H1 (cell line): ENCODE data around the gene PPIL3. TPM values are rescaled to one million over a fixed set of nuclear protein-coding genes. Genes with fewer than 3 reads are reported as not detected.

Source experiments
- ASH2L ChIP-seq: fragments of 200-600, 300-600 bp; sonication (generic); IDR thresholded peaks from one replicate; pipeline ENCODE4 v1.7.1; 2017; ENCODE audit warnings: low read length
- BCL11A ChIP-seq, 2 experiments: IDR thresholded peaks; one replicate each; pipeline ENCODE4 v1.6.1; 2011; ENCODE audit warnings: low read depth in 2 of 2, low read length in 2 of 2, mild to moderate bottlenecking in 2 of 2
- BRCA1 ChIP-seq: IDR thresholded peaks from 2 replicates; pipeline ENCODE4 v1.6.1; 2012; ENCODE audit warnings: low read depth, low read length, improper control_type of control experiment
- CBX5 ChIP-seq: fragments of 300-800, 300-1000 bp; sonication (generic); IDR thresholded peaks from 2 replicates; pipeline ENCODE4 v1.7.1; 2016; ENCODE audit warnings: antibody characterized with exemption, low read length, low read depth
- CEBPB ChIP-seq: IDR thresholded peaks from 2 replicates; pipeline ENCODE4 v1.6.1; 2012; ENCODE audit warnings: low read depth, low read length
- CHD1 ChIP-seq: IDR thresholded peaks from 2 replicates; pipeline ENCODE4 v1.6.1; 2012; ENCODE audit warnings: low read depth, low read length, improper control_type of control experiment
- EGR1 ChIP-seq: IDR thresholded peaks from 2 replicates; pipeline ENCODE4 v1.6.1; 2011; ENCODE audit warnings: low read depth, low read length, borderline replicate concordance
- GTF2F1 ChIP-seq: IDR thresholded peaks from 2 replicates; pipeline ENCODE4 v1.6.1; 2012; ENCODE audit warnings: low read depth, low read length, improper control_type of control experiment, borderline replicate concordance
- JUN ChIP-seq: IDR thresholded peaks from 2 replicates; pipeline ENCODE4 v1.6.1; 2011; ENCODE audit warnings: low read depth, mild to moderate bottlenecking, improper control_type of control experiment, low read length
- KDM5A ChIP-seq: fragments of 200-600 bp; IDR thresholded peaks from 2 replicates; pipeline ENCODE4 v1.7.1; 2012; ENCODE audit warnings: mild to moderate bottlenecking, low read length, inconsistent platforms, mixed read lengths
- MAFK ChIP-seq: IDR thresholded peaks from 2 replicates; pipeline ENCODE4 v1.6.1; 2012; ENCODE audit warnings: low read depth, mild to moderate bottlenecking, improper control_type of control experiment, low read length
- NANOG ChIP-seq: IDR thresholded peaks from 2 replicates; pipeline ENCODE4 v1.6.1; 2011; ENCODE audit warnings: low read length, low read depth, mild to moderate bottlenecking, inconsistent platforms; ENCODE audit not compliant: insufficient read depth, poor library complexity, severe bottlenecking
- NRF1 ChIP-seq: IDR thresholded peaks from 2 replicates; pipeline ENCODE4 v1.6.1; 2011; ENCODE audit warnings: mild to moderate bottlenecking, low read depth, low read length, improper control_type of control experiment
- PHF8 ChIP-seq: fragments of 200-600 bp; sonication (generic); conservative IDR thresholded peaks from 2 replicates; pipeline ENCODE4 v1.7.1; 2012; ENCODE audit warnings: low read depth, mild to moderate bottlenecking, inconsistent platforms, low read length, moderate library complexity
- POLR2AphosphoS5 ChIP-seq: IDR thresholded peaks from 2 replicates; pipeline ENCODE4 v1.6.1; 2011; ENCODE audit warnings: low read depth, low read length
- POU5F1 ChIP-seq: IDR thresholded peaks from 2 replicates; pipeline ENCODE4 v1.6.1; 2011; ENCODE audit warnings: low read depth, mild to moderate bottlenecking, low read length, moderate library complexity
- RAD21 ChIP-seq, 2 experiments: IDR thresholded peaks in 1 of 2; conservative IDR thresholded peaks in 1 of 2; 2 replicates each; pipeline ENCODE4 v1.6.1; 2011; ENCODE audit warnings: low read depth in 2 of 2, low read length in 2 of 2, improper control_type of control experiment in 1 of 2, inconsistent platforms in 1 of 2, mild to moderate bottlenecking in 1 of 2, moderate library complexity in 1 of 2
- SIN3A ChIP-seq, 2 experiments: IDR thresholded peaks in 1 of 2; conservative IDR thresholded peaks in 1 of 2; 2 replicates each; pipeline ENCODE4 v1.6.1; 2011 to 2012; ENCODE audit warnings: low read length in 2 of 2, improper control_type of control experiment in 1 of 2, low read depth in 1 of 2, mild to moderate bottlenecking in 1 of 2
- SP4 ChIP-seq: IDR thresholded peaks from 2 replicates; pipeline ENCODE4 v1.6.1; 2012; ENCODE audit warnings: low read length, inconsistent platforms
- SRF ChIP-seq: IDR thresholded peaks from 2 replicates; pipeline ENCODE4 v1.6.1; 2011; ENCODE audit warnings: mild to moderate bottlenecking, low read depth, low read length, moderate library complexity
- TAF1 ChIP-seq: IDR thresholded peaks from 2 replicates; pipeline ENCODE4 v1.6.1; 2011; ENCODE audit warnings: mild to moderate bottlenecking, low read depth, low read length
- TCF12 ChIP-seq: IDR thresholded peaks from 2 replicates; pipeline ENCODE4 v1.6.1; 2011; ENCODE audit warnings: low read depth, mild to moderate bottlenecking, low read length
- ZNF274 ChIP-seq: IDR thresholded peaks from 2 replicates; pipeline ENCODE4 v1.7.0; 2012; ENCODE audit warnings: low read length, borderline replicate concordance; ENCODE audit errors: extremely low read depth
- polyA plus RNA-seq, 7 experiments: library from polyadenylated mRNA; depleted of rRNA in 3 of 7; stranded (reverse) in 5 of 7; unstranded in 2 of 7; fragments of >200 nt in 5 of 7; fragments of 200-250 nt in 2 of 7; gene quantifications; 1 replicate in 5 of 7; 2 replicates in 1 of 7; 4 replicates in 1 of 7; pipeline versions ENCODE4 v1.2.1 to v1.2.3, GENCODE V29; 2011 to 2013; ENCODE audit warnings: missing spikeins in 2 of 7, mixed read lengths in 2 of 7
- total RNA-seq: library from RNA; stranded (reverse); fragmentation: NEBNext Ultra II Directional; extraction: Animal tissue kit (Norgen Biotek cat#: 25700); gene quantifications from 2 replicates; pipeline ENCODE4 v1.2.1, GENCODE V29; 2021
- TF ChIP-seq, protein P1 (sequence below): IDR thresholded peaks from 2 replicates; pipeline ENCODE4 v1.6.1; 2011; ENCODE audit warnings: low read depth, mild to moderate bottlenecking, low read length; ENCODE audit not compliant: insufficient read depth

The PPIL3 gene
- total and polyA plus RNA-seq, 2 of the 8 experiments (the other 6 are each of a cell fraction or from before 2014, with no cell fraction given) = 30.4 to 48.7 TPM

DNA sequence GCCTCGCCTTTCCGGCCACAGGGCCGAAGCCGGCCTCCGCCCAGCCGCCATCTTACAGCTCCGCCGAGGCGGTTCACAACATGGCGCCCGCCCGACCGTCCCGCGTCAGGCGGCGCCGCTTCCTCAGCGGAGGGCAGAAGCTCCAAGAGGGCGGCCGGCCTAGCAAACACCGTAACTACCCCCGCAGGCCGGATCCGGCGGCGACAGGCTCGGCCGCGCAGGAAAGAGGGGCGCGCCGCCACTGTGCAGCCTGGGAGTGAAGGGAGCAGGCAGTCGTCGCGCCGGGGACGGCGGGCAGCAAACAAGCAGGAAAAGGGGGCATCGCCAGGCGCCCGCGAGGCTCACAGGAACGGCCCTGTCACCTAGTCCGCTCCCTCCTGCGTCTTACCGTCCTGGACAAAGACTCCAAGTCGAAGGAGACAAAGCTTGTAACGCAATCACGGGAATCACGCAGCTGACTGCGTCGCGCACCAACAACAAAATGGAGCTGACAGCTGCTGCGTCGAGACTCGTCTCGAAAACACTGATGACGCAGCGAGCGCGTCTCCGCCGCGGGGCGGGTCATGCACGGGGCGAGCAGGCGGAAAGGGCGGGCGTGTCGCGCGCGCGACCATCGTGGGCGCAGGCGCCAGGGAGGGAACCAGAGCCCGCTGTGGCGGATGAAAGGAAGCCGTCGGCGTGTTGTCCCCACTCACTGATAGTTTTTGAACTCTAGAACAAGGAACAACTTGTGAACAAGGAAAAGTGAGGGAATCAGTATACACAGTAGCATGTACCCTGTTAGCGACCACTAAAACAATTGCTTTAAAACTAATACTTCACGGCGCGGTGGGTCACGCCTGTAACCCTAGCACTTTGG, 24.5 kb downstream of the PPIL3 start, which contains the start of gene CLK1 (continued):
- TF ChIP-seq MAFK (no peak; the same call in 1 of the 2 replicates), POLR2AphosphoS5 (peak; percentile 99), SP4 (no peak), RAD21 (IDR thresholded peaks at IDR 0.05 in 1 of 2, conservative IDR thresholded peaks at IDR 0.05 in 1 of 2; ENCODE audit: low read depth in 2 of 2, low read length in 2 of 2) (no peak), KDM5A (no peak), NANOG (no peak), TCF12 (no peak), ASH2L (peak; percentile 90), GTF2F1 (peak; percentile 74; the same call in 1 of the 2 replicates), BCL11A (IDR thresholded peaks at IDR 0.05; ENCODE audit: low read depth in 2 of 2, low read length in 2 of 2) (no peak), CBX5 (no peak), TAF1 (peak; percentile 78), ZNF274 (no peak), NRF1 (0 out of 2 replicates have a peak, but pooled peaks have one; percentile 10), PHF8 (peak; percentile 87), SRF (no peak), POU5F1 (no peak), CHD1 (peak; percentile 59; the same call in 1 of the 2 replicates), BRCA1 (no peak), JUN (no peak), CEBPB (no peak), EGR1 (no peak; the same call in 1 of the 2 replicates), SIN3A (conservative IDR thresholded peaks at IDR 0.05 in 1 of 2, IDR thresholded peaks at IDR 0.05 in 1 of 2; ENCODE audit: low read depth in 1 of 2, low read length in 2 of 2) (peak; percentile 76 to 85; a peak in 2 of 4 replicates)
- TF ChIP-seq, protein P1, sequence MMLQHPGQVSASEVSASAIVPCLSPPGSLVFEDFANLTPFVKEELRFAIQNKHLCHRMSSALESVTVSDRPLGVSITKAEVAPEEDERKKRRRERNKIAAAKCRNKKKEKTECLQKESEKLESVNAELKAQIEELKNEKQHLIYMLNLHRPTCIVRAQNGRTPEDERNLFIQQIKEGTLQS = no peak
